ENCODE data around the gene RDH8. TPM values are rescaled to one million over a fixed set of nuclear protein-coding genes. Genes with fewer than 3 reads are reported as not detected.
A peak's percentile ranks its signal among the peaks of the same experiment; 100 is the strongest.

The RDH8 gene
- total RNA-seq, 1 donor from 2014 or later: not detected

GRCh38 chr19:9996541-9996940 lies 16.7 kb upstream of the RDH8 start:
- Histone ChIP-seq H3K27ac (no peak overlapping the region), H3K4me1 (no peaks in the 10 kb centered on the region), H3K9me3 (no peaks in the 10 kb centered on the region), H3K4me3 (no peak overlapping the region), H3K36me3 (peaks cover 8% of the 10 kb centered on the region), H3K27me3 (ENCODE audit: low read depth) (no peaks in the 10 kb centered on the region)
- no peak for TF ChIP-seq CTCF (IDR thresholded peaks at IDR 0.05)
- ATAC-seq (no peak), DNase-seq (no peak)
- intact Hi-C loops (cut with DNase I): no loop called here

GRCh38 chr19:10000171-10000826 lies 13.0 kb upstream of the RDH8 start:
- no peak overlapping the region for H3K27ac ChIP-seq
- no peak overlapping the region for H3K4me3 ChIP-seq
- DNase-seq (peak; percentile 67), ATAC-seq (peak; percentile 64 to 74)
- no peaks in the 10 kb centered on the region for H3K9me3 ChIP-seq
- TF ChIP-seq CTCF (IDR thresholded peaks at IDR 0.05): peak; percentile 69
- peaks cover under 1% of the 10 kb centered on the region for H3K4me1 ChIP-seq
- peaks cover 8% of the 10 kb centered on the region for H3K36me3 ChIP-seq
- H3K27me3 ChIP-seq (ENCODE audit: low read depth): no peaks in the 10 kb centered on the region
- intact Hi-C loops (cut with DNase I): no loop called here

GRCh38 chr19:10001899-10002298 lies 11.4 kb upstream of the RDH8 start:
- H3K36me3 ChIP-seq: no peaks in the 10 kb centered on the region
- intact Hi-C loops (cut with DNase I): no loop called here
- no peaks in the 10 kb centered on the region for H3K27me3 ChIP-seq (ENCODE audit: low read depth)
- TF ChIP-seq CTCF (IDR thresholded peaks at IDR 0.05): peak; percentile 34
- DNase-seq: no peak
- no peaks in the 10 kb centered on the region for H3K9me3 ChIP-seq
- H3K4me1 ChIP-seq: peaks cover 6% of the 10 kb centered on the region
- no peak for ATAC-seq
- H3K27ac ChIP-seq: no peak overlapping the region
- no peak overlapping the region for H3K4me3 ChIP-seq

GRCh38 chr19:10003271-10003670 lies 10.0 kb upstream of the RDH8 start:
- DNase-seq (no peak), ATAC-seq (no peak)
- intact Hi-C loops (cut with DNase I): no loop called here
- Histone ChIP-seq H3K4me1 (peaks cover 6% of the 10 kb centered on the region), H3K9me3 (no peaks in the 10 kb centered on the region), H3K36me3 (no peaks in the 10 kb centered on the region), H3K4me3 (no peak overlapping the region), H3K27me3 (ENCODE audit: low read depth) (peaks cover 12% of the 10 kb centered on the region), H3K27ac (no peak overlapping the region)
- TF ChIP-seq CTCF (IDR thresholded peaks at IDR 0.05): no peak

- peaks cover 25% of the 10 kb centered on the region for H3K27me3 ChIP-seq (ENCODE audit: low read depth)
Observed at GRCh38 chr19:10004617-10005016, 8.7 kb upstream of the RDH8 start.

More at GRCh38 chr19:10004617-10005016, 8.7 kb upstream of the RDH8 start:
- H3K4me3 ChIP-seq: no peak overlapping the region
- no peak for TF ChIP-seq CTCF (IDR thresholded peaks at IDR 0.05)
- intact Hi-C loops (cut with DNase I): no loop called here
- DNase-seq (no peak), ATAC-seq (no peak)
- no peaks in the 10 kb centered on the region for H3K36me3 ChIP-seq
- peaks cover 6% of the 10 kb centered on the region for H3K4me1 ChIP-seq
- H3K9me3 ChIP-seq: no peaks in the 10 kb centered on the region
- H3K27ac ChIP-seq: no peak overlapping the region

Data from lower lobe of right lung (tissue), 2 donors.